HG03432 (cell line): ENCODE results near the gene SLC25A10.

Experiments used
- ATAC-seq: cut with Tn5 transposase; IDR thresholded peaks from one replicate; pipeline ENCODE4 v1.9.1; 2021; ENCODE audit warnings: mild to moderate bottlenecking, moderate library complexity; ENCODE audit not compliant: unreplicated experiment

Gene SLC25A10

GRCh38 chr17:81686614-81687013 is 25.5 kb upstream of the SLC25A10 start:
- ATAC-seq = no peak

GRCh38 chr17:81687770-81688541 is 24.1 kb upstream of the SLC25A10 start:
- ATAC-seq = no peak

GRCh38 chr17:81688616-81689015 is 23.5 kb upstream of the SLC25A10 start:
- ATAC-seq = no peak

GRCh38 chr17:81690066-81690465 is 22.0 kb upstream of the SLC25A10 start:
- no peak for ATAC-seq

DNA sequence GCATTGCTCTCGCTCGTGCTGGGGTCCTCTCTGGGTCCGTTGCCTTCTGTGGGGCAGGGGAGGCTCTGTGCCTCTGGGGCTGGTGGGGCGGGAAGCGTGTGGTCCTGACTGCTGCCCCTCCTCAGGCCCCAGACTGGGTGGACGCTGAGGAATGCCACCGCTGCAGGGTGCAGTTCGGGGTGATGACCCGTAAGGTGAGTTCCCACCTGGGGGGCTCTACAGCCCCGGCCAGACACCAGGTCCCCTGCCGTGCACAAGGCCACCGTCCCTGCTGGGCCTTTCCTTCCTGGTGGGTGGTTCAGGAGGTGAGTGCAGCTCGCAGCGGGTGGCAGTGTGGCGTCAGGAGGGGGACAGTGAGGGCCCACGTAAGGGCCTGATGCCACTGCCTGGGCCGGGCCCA is 21.5 kb upstream of the SLC25A10 start:
- ATAC-seq = no peak

GRCh38 chr17:81691196-81691595 is 20.9 kb upstream of the SLC25A10 start:
- no peak for ATAC-seq

GRCh38 chr17:81691608-81692007 is 20.5 kb upstream of the SLC25A10 start:
- no peak for ATAC-seq

DNA sequence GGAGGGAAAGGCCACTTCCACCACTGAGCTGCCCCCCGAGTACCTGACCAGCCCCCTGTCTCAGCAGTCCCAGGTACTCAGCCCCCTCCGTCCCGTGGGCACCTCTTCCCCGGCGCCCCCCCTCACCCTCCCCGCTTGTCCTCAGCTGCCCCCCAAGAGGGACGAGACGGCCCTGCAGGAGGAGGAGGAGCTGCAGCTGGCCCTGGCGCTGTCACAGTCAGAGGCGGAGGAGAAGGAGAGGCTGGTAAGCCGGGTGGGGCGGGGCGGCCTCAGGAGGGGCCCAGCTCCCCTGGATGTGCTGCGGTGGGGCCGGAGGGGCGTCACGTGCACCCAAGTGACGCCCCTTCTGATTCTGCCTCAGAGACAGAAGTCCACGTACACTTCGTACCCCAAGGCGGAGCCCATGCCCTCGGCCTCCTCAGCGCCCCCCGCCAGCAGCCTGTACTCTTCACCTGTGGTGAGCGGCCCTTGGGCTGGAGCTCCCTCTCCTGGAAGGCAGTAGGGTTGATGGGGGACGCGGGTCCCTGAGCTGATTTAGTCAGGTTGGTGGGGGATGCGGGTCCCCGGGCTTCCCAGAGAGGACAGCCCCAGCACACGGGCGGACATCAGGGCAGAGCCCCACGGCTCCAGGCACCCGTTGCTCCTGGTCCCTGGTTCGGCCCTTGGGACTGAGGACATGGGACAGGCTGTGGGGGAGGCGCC is 18.4 kb upstream of the SLC25A10 start:
- no peak for ATAC-seq

DNA sequence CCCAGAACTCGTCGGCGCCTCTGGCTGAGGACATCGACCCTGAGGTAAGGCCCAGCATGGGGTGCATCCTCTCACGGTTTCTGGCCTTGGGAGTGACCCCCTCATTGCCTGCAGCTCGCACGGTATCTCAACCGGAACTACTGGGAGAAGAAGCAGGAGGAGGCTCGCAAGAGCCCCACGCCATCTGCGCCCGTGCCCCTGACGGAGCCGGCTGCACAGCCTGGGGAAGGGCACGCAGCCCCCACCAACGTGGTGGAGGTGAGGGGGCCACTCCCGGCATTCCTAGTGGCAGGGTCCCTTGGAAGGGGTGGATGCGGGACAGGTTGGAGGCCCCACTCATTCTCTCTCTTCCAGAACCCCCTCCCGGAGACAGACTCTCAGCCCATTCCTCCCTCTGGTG is 17.3 kb upstream of the SLC25A10 start:
- ATAC-seq = no peak

DNA sequence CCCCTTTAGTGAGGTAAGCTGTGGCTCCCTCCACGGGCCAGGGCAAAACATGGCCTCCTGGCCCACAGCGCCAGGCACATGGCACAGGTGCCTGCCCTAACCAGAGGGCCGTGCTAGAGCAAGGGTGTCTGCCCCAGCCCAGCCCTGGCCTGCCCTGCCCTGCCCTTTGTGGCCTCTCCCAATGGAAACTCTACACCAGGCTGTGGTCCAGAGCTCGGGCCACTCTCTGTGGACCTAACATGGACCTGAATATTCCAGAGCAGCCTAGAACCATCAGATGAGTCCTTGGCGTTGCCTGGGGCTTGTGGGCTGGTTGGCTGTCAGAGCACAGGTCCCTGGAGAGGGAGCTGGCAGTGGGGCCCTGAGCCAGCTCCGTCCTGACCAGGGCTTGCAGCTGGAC is 16.9 kb upstream of the SLC25A10 start:
- no peak for ATAC-seq

GRCh38 chr17:81695801-81696200 is 16.3 kb upstream of the SLC25A10 start:
- no peak for ATAC-seq

DNA sequence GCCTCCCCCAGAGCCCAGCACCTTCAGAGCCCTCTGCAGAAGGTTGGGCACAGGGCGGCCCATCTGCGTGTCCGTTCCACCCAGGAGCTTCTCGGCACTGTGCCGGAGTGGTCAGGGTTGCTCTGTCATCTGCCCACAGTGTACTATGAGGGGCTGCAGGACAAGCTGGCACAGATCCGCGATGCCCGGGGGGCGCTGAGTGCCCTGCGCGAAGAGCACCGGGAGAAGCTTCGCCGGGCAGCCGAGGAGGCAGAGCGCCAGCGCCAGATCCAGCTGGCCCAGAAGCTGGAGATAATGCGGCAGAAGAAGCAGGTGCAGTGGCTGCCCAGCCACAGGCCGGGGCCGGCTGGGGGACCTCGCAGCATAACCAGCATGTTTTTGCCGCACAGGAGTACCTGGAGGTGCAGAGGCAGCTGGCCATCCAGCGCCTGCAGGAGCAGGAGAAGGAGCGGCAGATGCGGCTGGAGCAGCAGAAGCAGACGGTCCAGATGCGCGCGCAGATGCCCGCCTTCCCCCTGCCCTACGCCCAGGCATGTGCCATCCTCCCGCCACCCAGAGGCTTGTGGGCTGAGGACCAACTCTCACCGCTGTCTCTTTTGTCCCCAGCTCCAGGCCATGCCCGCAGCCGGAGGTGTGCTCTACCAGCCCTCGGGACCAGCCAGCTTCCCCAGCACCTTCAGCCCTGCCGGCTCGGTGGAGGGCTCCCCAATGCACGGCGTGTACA is 15.7 kb upstream of the SLC25A10 start:
- ATAC-seq = no peak

DNA sequence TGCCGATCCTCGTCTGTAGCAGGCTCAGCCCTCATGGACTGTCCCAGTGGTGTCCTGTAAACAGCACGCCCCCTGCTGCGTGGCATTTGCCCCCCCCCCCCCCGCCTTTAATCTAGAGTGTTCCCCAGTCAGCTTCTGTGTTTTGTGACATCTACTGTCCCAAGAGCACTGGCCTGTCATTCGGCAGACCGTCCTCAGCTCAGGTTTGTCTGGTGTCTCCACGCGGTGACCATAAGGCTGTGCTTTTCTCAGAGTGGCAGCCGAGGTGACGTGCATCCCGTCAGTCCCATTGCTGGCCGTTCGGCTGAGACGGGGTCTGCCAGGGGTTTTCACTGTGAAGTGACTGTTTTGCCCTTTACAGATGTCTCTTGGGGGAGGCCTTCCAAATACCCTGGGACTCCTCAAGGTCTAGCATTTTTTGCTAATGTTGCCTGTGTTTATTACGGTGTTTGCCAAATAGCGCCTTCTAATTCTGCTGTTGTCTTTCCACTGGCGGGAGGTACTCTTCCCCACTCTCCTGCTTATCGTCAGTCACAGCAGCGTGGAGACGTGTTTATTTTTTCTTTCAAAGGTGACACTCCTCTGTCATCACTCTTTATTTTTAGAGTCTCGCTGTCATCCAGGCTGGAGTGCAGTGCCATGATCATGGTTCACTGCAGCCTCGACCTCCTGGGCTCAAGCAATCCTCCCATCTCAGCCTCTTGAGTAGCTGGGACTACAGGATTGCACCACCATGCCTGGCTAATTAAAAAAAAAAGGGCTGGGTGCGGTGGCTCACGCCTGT is 14.6 kb upstream of the SLC25A10 start:
- ATAC-seq = no peak

GRCh38 chr17:81700353-81701287 is 11.5 kb upstream of the SLC25A10 start:
- no peak for ATAC-seq

DNA sequence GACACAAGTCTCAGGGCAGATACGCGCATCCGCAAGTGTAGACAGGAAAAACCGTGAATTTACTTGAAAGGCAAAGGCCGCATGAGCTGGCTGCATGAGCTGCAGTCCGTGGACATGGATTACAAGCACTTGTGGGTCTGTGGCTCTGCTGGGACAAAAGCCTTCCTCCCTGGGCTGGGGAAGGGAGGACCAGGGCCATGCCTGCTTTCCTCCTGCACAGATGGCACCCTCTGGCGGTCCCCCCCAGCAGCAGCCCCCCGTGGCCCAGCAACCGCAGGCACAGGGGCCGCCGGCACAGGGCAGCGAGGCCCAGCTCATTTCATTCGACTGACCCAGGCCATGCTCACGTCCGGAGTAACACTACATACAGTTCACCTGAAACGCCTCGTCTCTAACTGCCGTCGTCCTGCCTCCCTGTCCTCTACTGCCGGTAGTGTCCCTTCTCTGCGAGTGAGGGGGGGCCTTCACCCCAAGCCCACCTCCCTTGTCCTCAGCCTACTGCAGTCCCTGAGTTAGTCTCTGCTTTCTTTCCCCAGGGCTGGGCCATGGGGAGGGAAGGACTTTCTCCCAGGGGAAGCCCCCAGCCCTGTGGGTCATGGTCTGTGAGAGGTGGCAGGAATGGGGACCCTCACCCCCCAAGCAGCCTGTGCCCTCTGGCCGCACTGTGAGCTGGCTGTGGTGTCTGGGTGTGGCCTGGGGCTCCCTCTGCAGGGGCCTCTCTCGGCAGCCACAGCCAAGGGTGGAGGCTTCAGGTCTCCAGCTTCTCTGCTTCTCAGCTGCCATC is 10.6 kb upstream of the SLC25A10 start:
- ATAC-seq = no peak

DNA sequence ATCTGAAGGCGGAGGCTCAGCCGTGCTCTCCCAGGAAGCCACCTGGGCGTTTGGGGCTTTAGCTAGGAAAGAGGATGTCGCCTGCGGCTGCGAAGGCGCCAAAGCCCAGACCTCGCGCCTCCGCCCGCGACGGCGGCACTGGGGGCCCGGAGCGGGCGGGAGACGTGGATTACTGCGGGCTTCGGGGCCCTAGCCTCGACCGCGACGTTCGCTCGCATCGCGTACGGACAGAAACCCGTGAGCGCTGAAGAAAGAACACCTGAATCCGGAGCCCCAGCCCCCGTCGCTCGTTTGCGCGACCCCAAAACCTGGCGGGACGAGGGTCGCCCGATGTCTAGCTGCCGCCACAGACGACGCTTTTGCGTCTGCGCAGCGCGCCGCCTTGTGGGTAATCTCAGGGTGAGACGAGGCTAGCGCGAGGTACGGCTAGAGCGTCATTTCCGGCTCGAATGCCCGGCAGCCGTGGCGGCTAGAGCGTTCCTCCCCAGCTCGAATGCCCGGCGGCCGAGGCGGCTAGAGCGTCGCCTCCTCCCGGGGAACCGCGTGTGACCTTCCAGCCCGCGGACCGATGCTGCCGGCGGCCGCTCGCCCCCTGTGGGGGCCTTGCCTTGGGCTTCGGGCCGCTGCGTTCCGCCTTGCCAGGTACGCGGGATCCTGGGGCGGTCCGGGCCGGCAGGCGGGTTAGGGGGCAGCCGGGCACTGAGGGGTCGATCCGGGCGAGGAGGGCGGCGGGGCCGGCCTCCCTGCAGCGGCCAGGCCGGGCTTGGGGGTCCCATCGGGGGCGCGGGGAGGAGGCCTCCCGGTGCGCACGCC is 8.9 kb upstream of the SLC25A10 start, which contains the start of gene MRPL12:
TSS of gene MRPL12 (plus strand) at position 434 of the 813 bp plus-strand sequence. CDS start at position 569, 135 bp downstream.
- peak; percentile 77 for ATAC-seq

DNA sequence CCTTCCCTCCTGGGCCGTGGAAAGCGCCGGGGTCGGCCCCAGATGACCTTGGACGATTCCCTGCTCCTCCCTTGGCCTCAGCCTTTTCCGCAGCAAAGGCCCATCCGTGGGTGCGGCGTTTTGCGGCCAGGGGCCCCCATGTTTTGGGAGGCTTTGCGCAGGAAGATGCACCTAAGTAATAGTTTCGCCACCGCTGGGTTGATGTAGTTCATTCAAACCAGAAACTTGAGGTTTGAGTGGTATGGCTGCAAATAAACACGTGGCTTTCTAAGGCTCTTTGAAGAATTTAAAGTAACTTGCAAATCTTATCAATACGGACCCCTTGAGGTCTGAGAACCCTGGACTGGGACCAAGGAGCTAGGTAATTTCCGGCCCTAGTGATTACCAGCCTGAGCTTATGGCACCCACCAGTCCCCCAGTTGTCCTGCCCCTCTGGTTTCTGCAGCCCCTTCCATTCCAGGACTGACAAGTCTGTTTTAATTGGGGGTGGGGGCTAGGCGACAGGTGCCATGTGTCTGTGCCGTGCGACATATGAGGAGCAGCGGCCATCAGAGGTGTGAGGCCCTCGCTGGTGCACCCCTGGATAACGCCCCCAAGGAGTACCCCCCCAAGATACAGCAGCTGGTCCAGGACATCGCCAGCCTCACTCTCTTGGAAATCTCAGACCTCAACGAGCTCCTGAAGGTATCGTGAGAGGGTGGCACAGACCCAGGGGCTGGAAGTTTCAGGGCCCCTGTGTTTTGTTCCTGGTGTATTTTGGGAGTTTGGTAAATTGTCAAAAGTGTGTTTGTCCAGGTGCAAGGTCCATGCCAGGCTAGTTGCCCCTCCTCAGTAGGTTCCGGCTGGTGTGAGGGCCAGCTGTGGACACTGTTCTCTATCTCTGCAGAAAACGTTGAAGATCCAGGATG is 8.1 kb upstream of the SLC25A10 start:
- no peak for ATAC-seq
